ENCODE data around the gene FAM163B.

Gene FAM163B

GRCh38 chr9:133527444-133527920 lies 81.7 kb downstream of the FAM163B start:
- no peak for TF ChIP-seq EZH2 (IDR thresholded peaks at IDR 0.05; ENCODE audit: borderline replicate concordance, low read length)
- TF ChIP-seq CTCF (IDR thresholded peaks at IDR 0.05; ENCODE audit: low read length): no peak

More at GRCh38 chr9:133527444-133527920, 81.7 kb downstream of the FAM163B start:
- Histone ChIP-seq H3K9me3 (ENCODE audit: low read length) (no peaks in the 10 kb centered on the region), H3K36me3 (ENCODE audit: insufficient read depth, low read length) (no peaks in the 10 kb centered on the region), H4K20me1 (ENCODE audit: insufficient read depth, low read length) (no peaks in the 10 kb centered on the region), H3K27me3 (ENCODE audit: insufficient read depth, low read length) (peaks cover 28% of the 10 kb centered on the region), H3K4me2 (ENCODE audit: low read length) (no peak overlapping the region), H3K79me2 (ENCODE audit: insufficient read depth, low read length) (no peaks in the 10 kb centered on the region), H3K4me1 (ENCODE audit: insufficient read depth, low read length, severe bottlenecking) (no peaks in the 10 kb centered on the region), H3K27ac (ENCODE audit: low read depth, low read length, poor library complexity, severe bottlenecking) (no peak overlapping the region), H3K9ac (ENCODE audit: low read length) (no peak overlapping the region), H3K4me3 (ENCODE audit: low read depth, low read length, poor library complexity, severe bottlenecking) (no peak overlapping the region), H3F3A (ENCODE audit: insufficient read depth, low read length) (no peaks in the 10 kb centered on the region), H3K9me2 (ENCODE audit: low read depth, low read length) (no peaks in the 10 kb centered on the region), H2AFZ (ENCODE audit: low read length) (no peak overlapping the region)
